GM18861 (cell line): Measurements from ENCODE around the gene SLCO4A1.

Experiments
- ATAC-seq: cut with Tn5 transposase; IDR thresholded peaks from one replicate; pipeline ENCODE4 v1.9.1; 2021; ENCODE audit not compliant: unreplicated experiment

The SLCO4A1 gene

GRCh38 chr20:62606551-62607201 is 35.6 kb upstream of the SLCO4A1 start:
- no peak for ATAC-seq

DNA sequence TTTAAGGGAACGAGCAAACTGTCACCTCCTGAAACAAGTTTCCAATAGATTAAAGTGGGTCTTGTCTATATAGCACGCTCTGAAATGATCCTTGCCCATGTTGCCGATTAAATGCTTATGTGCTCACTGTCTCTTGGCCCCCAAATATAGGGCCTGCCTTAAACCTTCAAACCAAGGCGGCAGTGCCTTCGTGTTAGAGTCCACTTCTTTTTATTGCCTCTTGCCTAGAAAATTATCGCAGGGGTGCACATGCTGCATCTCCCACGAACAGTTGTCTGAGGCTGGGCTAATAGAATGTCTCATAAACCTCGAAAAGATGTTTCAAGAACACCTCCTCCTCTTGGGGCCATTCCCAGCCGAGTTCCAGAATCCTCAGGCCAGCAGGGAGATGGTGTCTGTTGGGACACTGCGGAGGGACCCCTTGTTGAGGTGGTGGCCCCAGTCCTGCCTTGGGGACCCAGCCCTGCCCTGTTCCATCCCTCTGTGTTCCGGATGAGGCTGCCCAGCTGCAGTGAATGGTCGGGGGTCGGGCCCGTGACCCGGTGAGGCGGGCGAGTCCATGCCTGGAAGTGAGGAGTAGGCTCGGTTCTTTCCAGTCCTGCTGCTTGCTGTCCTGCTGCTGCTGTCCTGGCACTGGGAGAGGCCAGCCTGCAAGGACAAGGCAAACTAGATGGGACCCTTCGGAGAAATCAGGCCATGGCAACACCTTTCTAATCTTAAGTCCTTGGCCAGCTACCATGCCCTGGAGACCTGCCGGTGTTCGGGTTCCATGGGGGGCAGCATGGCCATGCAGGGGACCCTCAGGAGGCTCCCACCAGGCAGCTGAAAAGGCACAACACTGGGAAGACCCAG is 34.7 kb upstream of the SLCO4A1 start:
- ATAC-seq = no peak

- no peak for ATAC-seq
Observed at GRCh38 chr20:62608218-62608565, 34.1 kb upstream of the SLCO4A1 start.

DNA sequence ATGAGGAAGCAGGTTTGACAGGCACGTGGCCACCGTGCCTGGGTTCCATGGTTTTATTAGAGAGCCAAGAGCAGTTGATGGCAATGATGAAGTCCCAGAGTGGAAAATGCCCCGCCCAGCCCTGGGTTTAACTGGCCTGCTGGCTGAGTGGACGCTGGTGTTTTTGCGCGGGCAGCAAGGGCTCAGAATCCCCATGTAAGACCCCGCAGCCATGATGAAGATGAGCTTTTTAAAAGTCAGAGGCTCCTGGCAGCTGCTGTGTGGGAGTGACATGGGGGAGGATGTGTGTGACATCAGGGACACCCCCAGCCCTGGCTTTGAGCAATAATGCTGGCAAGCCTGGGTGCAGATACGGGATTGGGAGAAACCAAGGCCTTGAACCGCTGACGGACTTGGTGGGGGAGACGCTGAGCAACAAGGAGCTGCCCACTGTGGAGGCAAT is 33.0 kb upstream of the SLCO4A1 start:
- no peak for ATAC-seq

- no peak for ATAC-seq
Observed at GRCh38 chr20:62609811-62610757, 32.2 kb upstream of the SLCO4A1 start.

DNA sequence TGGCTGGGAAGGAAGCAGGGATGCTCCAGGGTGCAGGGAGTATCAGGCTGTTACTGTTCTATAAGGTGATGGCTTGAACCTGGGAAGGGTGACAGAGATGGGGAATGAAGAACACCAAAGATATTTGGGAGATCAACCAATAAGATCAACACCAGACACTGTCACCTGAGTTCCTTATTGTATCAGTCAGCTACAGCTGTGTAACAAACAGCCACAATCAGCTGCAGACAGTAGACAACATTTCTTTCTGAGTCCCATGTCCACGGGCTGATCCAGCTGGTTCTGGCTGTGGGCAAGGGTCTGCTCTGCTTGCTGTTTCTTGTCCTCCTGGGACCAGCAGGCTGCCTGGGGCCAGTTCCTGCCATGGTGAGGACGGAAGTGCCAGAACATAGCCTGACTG is 31.3 kb upstream of the SLCO4A1 start:
- no peak for ATAC-seq

- ATAC-seq = no peak
Observed at GRCh38 chr20:62611819-62612218, 30.5 kb upstream of the SLCO4A1 start.

- no peak for ATAC-seq
Observed at GRCh38 chr20:62614085-62614960, 28.0 kb upstream of the SLCO4A1 start.

DNA sequence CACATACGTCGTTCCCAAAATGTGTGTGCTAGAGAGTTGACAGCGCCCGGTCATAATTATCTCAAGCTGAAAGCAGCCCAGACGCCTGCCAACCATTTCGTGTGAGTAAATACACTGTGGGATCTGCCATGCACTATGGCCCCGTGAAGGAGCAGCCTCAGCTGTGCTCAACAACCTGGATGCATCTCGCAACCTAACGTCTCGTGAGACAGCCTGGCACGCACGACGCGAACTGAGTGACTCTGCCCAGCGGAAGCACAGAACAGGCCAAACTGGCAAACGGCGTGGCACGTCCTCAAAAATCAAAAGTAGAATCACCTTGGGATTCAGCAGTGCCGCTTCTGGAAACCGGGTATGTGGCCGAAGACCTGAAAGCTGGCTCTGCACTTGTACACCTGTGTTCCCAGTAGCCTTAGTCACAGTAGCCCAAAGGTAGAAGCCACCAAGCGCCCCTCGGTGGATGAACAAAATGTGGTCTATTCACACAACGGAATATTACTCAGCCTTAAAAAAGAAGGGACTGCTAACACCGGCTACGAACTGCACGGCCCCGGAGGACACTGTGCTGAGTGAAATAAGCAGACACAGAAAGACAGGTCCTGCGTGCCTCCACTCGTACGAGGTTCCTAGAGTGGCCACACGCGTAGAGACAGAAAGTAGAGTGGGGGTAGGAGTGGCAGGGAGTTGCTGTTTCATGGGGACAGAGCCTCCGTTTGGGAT is 27.2 kb upstream of the SLCO4A1 start:
- ATAC-seq = no peak

GRCh38 chr20:62615750-62616251 is 26.5 kb upstream of the SLCO4A1 start:
- no peak for ATAC-seq

- peak; percentile 42 for ATAC-seq
Observed at GRCh38 chr20:62616728-62617621, 25.3 kb upstream of the SLCO4A1 start.

DNA sequence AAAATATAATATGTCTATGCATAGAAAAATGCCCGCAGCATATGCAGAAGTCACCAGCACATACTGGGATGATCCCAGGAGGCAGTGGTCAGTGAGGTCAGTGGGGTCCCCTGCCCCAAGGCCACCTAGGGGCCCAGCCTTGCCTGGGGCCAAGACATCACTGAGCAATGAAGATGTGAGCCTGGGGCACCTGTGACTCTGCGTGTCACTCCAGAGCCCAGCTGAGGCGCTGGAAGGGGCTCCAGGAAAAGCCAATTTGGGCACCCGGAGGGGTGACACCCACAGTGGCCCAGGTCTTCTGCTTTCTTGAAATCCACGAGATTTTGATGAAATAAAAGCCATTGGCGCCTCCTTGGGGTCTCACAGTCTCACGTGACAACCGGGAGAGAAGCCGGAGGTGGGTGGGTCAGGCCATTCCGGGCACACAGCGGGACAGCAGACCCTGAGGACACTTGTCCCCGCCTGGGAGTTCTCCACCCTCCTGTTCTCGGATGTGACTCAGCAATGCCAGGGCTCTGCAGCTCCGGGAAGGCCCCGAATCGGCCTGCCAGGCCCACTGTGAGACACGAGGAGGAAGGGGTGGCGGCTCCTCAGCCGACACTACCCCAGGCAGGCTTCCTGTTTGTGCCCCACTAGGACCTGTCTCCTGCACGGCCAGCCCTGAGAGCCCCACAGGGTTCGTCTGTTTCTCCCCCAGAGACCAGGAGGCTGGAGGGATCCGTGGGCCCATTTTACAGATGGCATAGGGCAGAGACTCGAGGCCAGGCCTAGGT is 24.4 kb upstream of the SLCO4A1 start:
- ATAC-seq = peak; percentile 31

GRCh38 chr20:62618611-62619529 is 23.4 kb upstream of the SLCO4A1 start:
- peak; percentile 31 for ATAC-seq

DNA sequence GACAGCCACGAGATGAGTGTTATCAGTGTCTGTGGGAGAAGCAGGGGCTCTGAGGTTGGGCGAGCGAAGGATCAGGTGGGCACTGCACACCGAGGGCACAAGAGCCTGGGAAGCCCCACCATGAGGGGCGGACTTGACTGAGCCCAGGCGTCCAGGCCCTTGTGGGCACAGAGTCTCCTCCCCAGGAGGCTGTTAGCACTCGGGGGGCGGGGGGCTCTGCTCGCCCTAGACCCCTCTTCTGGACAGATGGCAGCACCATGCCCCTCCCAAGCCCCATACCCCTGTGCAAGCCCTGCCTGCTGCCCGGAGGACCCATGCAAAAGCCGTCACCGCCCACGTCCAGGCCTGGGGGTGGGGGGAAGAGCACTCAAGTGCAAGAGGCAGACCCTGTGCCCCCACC is 21.7 kb upstream of the SLCO4A1 start:
- no peak for ATAC-seq

GRCh38 chr20:62621251-62622110 is 20.8 kb upstream of the SLCO4A1 start:
- no peak for ATAC-seq
